Activated T-helper 17 cell treated with anti-CD3 and anti-CD28 coated beads, Interleukin-2, amount 50 U/mL, for 72 hours (primary cell): ENCODE results near the gene PIK3R2. TPM values are rescaled to one million over a fixed set of nuclear protein-coding genes. Genes with fewer than 3 reads are reported as not detected.
A peak's percentile ranks its signal among the peaks of the same experiment; 100 is the strongest.
"Not testable (repeated sequence)": the region's sequence is repeated elsewhere in the genome, so short reads cannot be mapped to it uniquely, and the experiment has no call there.

Experiments
- ATAC-seq: fragments of 150-1000 bp; cut with Tn5 transposase; replicated peaks from 2 replicates; pipeline ENCODE4 v1.10.0; 2021; ENCODE audit warnings: mild to moderate bottlenecking, moderate library complexity
- H3K27ac Mint-ChIP-seq: one replicate; pipeline ENCODE4 v1.8.0; 2022; ENCODE audit warnings: mixed read lengths
- H3K27me3 Mint-ChIP-seq: one replicate; pipeline ENCODE4 v1.8.0; 2022; ENCODE audit warnings: mixed read lengths
- H3K36me3 Mint-ChIP-seq: one replicate; pipeline ENCODE4 v1.8.0; 2022; ENCODE audit warnings: low read depth, mild to moderate bottlenecking, mixed read lengths
- H3K4me1 Mint-ChIP-seq: one replicate; pipeline ENCODE4 v1.8.0; 2022; ENCODE audit warnings: mixed read lengths
- H3K4me3 Mint-ChIP-seq: one replicate; pipeline ENCODE4 v1.8.0; 2022; ENCODE audit warnings: mild to moderate bottlenecking, mixed read lengths
- H3K9me3 Mint-ChIP-seq: one replicate; pipeline ENCODE4 v1.8.0; 2022; ENCODE audit warnings: mixed read lengths
- total RNA-seq, 2 donors: library from RNA; stranded (reverse); gene quantifications; one replicate each; pipeline ENCODE4 v1.2.3, GENCODE V29; 2022

PIK3R2 gene
- total RNA-seq, result 10 to 100 TPM; 13.0 to 21.8 TPM

DNA sequence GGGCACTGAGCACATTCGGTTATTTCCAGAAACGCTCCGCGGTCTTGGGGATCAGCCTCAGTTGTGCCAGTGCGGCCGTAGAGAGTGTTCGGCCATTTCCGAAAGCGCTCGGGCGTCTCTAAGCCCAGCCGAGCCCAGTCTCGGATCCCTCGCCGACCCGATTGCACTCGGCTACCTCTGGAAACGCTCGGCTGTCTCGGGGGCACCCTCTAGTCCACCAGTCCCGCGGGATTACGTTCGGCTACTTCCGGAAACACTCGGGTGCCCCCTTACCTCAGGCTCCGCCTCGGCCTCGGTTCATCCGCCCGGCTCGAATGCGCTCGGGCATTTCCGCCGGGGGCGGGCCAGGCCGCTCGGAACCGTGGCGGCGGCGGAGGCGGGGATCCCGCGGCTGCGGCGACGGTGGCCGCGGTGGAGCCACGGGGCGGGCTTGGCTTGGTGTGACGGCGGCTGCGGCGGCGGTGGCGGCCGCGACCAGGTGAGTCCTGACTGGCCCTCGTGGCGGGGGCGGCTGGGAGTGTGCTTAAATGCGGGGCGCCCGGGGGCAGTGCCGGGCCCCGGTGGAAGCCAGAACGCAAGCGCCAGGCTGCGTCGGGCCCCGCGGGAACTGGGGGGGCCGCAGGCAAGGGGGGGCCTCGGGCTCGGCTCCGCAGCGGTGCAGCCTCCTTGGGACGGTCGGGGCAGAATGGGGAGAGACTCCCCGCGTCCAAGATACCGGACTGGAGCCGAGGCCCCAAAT, at the start of gene PIK3R2:
Gene PIK3R2 (plus strand): TSS at position 347 of the 739 bp plus-strand sequence. CDS start 2,717 bp downstream, outside the sequence.
- peak; percentile 90 for ATAC-seq
- Mint-ChIP-seq H3K27me3 (no peaks in the 10 kb centered on the region), H3K4me3 (peak within 1 kb of the TSS; percentile 93), H3K4me1 (peaks cover 16% of the 10 kb centered on the region), H3K27ac (peak within 1 kb of the TSS; percentile 98), H3K36me3 (peaks cover 24% of the 10 kb centered on the region), H3K9me3 (no peaks in the 10 kb centered on the region)

GRCh38 chr19:18104793-18105131, 48.2 kb upstream of the PIK3R2 start:
- no peaks in the 10 kb centered on the region for H3K27me3 Mint-ChIP-seq
- H3K36me3 Mint-ChIP-seq, result peaks cover 59% of the 10 kb centered on the region
- no peak for ATAC-seq
- H3K4me1 Mint-ChIP-seq, result peaks cover 14% of the 10 kb centered on the region
- H3K9me3 Mint-ChIP-seq, result no peaks in the 10 kb centered on the region
- H3K27ac Mint-ChIP-seq, result peak overlapping the region; percentile 48
- peak overlapping the region; percentile 70 for H3K4me3 Mint-ChIP-seq

DNA sequence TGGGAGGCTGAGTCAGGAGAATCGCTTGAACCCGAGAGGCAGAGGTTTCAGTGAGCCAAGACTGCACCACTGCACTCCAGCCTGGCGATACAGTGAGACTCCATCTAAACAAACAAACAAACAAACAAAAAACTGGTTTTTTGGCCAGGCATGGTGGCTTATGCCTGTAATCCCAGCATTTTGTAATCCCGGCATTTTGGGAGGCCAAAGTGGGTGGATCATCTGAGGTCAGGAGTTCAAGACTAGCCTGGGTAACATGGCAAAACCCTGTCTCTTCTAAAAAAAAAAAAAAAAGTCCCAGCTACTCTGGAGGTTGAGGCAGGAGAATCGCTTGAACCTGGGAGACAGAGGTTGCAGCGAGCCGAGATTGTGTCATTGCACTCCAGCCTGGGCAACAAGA, 47.7 kb upstream of the PIK3R2 start:
- not testable (repeated sequence) for H3K4me3 Mint-ChIP-seq, H3K27me3 Mint-ChIP-seq, ATAC-seq, H3K27ac Mint-ChIP-seq, H3K9me3 Mint-ChIP-seq
- Mint-ChIP-seq H3K36me3 (peaks cover 54% of the 10 kb centered on the region), H3K4me1 (peaks cover 12% of the 10 kb centered on the region)

- Mint-ChIP-seq H3K4me3 (no peak overlapping the region), H3K27me3 (no peaks in the 10 kb centered on the region), H3K4me1 (peaks cover 12% of the 10 kb centered on the region), H3K27ac (no peak overlapping the region), H3K9me3 (no peaks in the 10 kb centered on the region), H3K36me3 (peaks cover 52% of the 10 kb centered on the region)
- ATAC-seq, result no peak
Observed at GRCh38 chr19:18107235-18107634, 45.7 kb upstream of the PIK3R2 start.

DNA sequence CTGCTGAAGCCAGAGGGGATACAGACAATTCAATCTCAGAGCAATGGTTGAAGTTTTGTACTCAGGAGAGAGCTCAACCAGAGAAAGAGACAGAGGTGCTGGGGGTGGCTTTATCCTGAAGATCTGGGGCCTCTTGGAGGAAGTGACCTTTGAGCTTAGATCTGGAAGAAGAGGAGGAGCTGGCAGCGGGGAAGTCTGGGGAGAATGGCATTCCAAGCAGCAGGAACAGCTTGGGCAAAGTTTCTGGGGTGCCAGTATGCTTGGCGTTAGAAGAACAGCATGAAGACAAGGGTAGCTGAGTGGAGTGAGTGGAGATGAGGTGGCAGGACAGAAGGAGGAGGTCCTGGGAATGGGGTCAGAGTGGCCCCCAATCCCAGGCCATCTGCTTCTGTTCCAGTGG, 44.1 kb upstream of the PIK3R2 start:
- H3K9me3 Mint-ChIP-seq, result no peaks in the 10 kb centered on the region
- peak overlapping the region; percentile 67 for H3K4me3 Mint-ChIP-seq
- peaks cover 61% of the 10 kb centered on the region for H3K36me3 Mint-ChIP-seq
- H3K4me1 Mint-ChIP-seq, result peaks cover 12% of the 10 kb centered on the region
- no peak for ATAC-seq
- peak overlapping the region; percentile 72 for H3K27ac Mint-ChIP-seq
- no peaks in the 10 kb centered on the region for H3K27me3 Mint-ChIP-seq

DNA sequence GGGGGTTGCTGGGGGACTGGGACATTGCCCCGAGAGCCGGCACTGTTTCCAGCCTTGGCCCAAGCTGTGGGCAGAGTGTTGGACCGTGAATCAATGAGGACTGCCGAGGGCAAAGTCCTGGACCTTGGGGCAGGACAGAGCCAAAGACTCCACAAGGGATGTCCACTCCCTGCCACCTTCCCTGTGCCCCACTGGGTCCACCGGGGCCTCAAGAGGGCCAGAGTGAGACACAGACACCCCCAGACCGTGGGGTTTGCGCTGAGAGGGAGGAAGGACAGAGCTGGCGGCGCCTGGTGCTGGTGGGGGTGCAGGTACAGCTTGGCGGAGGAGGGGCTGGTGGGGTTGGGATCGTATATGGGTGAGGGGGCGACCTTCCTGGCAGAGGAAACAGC, 43.6 kb upstream of the PIK3R2 start:
- no peak for ATAC-seq
- Mint-ChIP-seq H3K27me3 (no peaks in the 10 kb centered on the region), H3K36me3 (peaks cover 66% of the 10 kb centered on the region), H3K4me1 (peaks cover 12% of the 10 kb centered on the region), H3K9me3 (no peaks in the 10 kb centered on the region), H3K4me3 (peak overlapping the region; percentile 67), H3K27ac (peak overlapping the region; percentile 72)

- peak; percentile 80 for ATAC-seq
- H3K27ac Mint-ChIP-seq, result peak overlapping the region; percentile 72
Observed at GRCh38 chr19:18109733-18110608, 43.0 kb upstream of the PIK3R2 start.

DNA sequence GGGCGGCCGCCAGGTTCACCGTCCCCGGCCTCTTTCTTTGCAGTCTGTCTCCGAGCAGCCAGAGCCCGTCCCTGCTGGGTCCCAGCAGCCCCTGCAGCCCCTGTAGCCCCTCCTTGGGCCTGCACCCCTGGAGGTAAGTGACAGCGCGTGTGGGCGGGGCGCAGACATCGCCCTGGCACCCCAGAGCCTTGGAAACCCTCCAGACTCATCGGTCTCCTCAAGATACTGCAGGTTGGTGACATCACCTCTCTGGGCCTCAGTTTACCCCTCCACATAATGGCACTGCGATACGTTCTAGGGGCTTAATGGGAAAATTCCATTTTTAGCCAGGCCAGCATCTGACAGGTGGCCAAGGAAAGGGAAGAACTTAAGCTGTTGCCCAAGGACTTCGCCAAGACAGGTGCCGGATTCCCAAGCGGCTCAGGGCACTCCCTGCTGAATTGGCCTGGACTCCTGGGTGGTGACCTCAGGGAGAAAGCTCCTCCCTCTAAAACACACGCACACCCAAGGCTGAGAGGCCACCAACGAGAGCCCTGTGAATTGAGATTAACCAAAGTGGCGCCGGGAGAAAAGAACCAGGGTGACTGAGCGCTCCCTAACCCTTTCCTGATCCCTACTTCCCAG, 42.2 kb upstream of the PIK3R2 start:
- ATAC-seq, result no peak
- H3K4me3 Mint-ChIP-seq, result peak overlapping the region; percentile 67
- peaks cover 7% of the 10 kb centered on the region for H3K4me1 Mint-ChIP-seq
- no peaks in the 10 kb centered on the region for H3K9me3 Mint-ChIP-seq
- H3K27ac Mint-ChIP-seq, result no peak overlapping the region
- H3K36me3 Mint-ChIP-seq, result peaks cover 79% of the 10 kb centered on the region
- no peaks in the 10 kb centered on the region for H3K27me3 Mint-ChIP-seq

More at GRCh38 chr19:18109733-18110608, 43.0 kb upstream of the PIK3R2 start:
- Mint-ChIP-seq H3K36me3 (peaks cover 72% of the 10 kb centered on the region), H3K27me3 (no peaks in the 10 kb centered on the region), H3K4me1 (peaks cover 7% of the 10 kb centered on the region), H3K9me3 (no peaks in the 10 kb centered on the region), H3K4me3 (peak overlapping the region; percentile 67)

DNA sequence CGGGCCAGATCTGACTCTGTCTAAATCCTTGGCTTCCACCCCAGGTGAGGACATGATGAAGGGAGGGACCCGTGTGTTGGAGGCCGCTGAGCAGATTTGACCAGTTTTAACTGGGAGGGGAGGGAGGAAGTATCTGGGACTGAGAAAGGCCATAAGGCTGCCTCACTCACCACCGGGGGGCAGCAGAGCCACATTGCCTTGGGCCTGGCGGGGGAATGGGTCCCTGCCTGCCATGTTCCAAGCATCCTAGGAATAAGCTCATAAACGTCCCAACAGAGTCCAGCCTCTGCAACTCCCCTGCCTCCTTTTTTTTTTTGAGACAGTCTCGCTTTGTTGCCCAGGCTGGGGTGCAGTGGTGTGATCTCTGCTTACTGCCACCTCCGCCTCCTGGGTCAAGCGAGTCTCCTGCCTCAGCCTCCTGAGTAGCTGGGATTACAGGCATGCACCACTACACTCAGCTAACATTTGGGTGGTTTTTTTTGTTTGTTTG, 39.9 kb upstream of the PIK3R2 start:
- Mint-ChIP-seq H3K27me3 (no peaks in the 10 kb centered on the region), H3K4me3 (no peak overlapping the region), H3K27ac (peak overlapping the region; percentile 52), H3K4me1 (peaks cover 13% of the 10 kb centered on the region), H3K9me3 (no peaks in the 10 kb centered on the region), H3K36me3 (peaks cover 70% of the 10 kb centered on the region)
- peak; percentile 49 for ATAC-seq

DNA sequence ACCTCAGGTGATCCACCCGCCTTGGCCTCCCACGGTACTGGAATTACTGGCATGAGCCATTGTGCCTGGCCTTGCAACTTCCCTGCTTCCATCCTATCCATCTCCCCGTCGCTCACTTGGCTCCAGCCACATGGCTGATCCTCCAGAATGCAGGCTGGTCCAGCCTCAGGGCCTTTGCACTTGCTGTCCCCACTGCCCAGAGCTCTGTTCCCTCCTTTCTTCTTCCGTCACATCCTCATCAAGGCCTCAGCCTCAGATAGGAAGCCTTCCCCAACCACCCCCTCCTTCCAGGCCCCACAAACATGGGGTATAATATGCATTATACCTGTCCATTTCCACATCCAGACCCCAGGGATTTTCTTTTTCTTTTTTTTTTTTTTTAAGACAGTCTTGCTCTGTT, 39.1 kb upstream of the PIK3R2 start:
- H3K9me3 Mint-ChIP-seq, result no peaks in the 10 kb centered on the region
- peaks cover 13% of the 10 kb centered on the region for H3K4me1 Mint-ChIP-seq
- no peak overlapping the region for H3K27ac Mint-ChIP-seq
- no peaks in the 10 kb centered on the region for H3K27me3 Mint-ChIP-seq
- H3K36me3 Mint-ChIP-seq, result peaks cover 65% of the 10 kb centered on the region
- H3K4me3 Mint-ChIP-seq, result no peak overlapping the region
- ATAC-seq, result no peak

DNA sequence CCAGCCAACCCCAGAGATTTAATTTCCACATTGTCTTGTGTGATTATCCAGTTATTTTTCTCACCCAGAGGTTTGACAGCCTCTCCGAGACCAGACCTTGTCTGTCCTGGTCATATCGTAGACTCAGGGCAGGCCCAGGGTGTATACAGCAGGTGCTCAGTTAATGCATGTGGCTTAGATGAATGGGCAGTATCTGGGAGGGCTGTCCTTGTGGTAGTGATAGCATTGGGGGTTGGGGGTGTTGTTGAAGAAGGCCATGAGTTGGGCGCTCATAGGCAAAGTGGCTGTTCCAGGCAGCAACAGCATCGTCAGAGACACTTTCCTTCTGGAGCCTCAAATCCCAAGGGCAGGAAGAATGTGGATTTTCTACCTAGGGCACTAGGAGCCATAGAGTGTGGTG, 38.5 kb upstream of the PIK3R2 start:
- H3K27ac Mint-ChIP-seq, result no peak overlapping the region
- no peak for ATAC-seq
- H3K4me1 Mint-ChIP-seq, result peaks cover 14% of the 10 kb centered on the region
- no peaks in the 10 kb centered on the region for H3K9me3 Mint-ChIP-seq
- H3K27me3 Mint-ChIP-seq, result no peaks in the 10 kb centered on the region
- no peak overlapping the region for H3K4me3 Mint-ChIP-seq
- H3K36me3 Mint-ChIP-seq, result peaks cover 65% of the 10 kb centered on the region

DNA sequence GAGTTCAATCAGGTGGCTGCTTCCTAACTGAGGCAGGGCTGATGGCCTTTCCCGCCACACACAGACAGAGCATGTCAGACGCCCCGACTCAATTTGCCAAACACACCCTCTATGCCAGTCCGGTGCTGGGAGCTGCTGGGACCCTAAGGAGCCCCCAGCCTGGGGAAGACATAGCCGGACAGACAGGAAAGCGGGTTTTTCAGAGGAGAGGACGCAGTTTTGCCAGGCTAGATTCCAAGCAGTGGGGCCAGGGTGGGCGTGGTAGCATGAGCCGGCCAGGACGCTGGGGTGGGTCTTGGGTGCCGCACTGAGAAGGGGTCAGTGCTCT, 35.6 kb upstream of the PIK3R2 start:
- Mint-ChIP-seq H3K9me3 (no peaks in the 10 kb centered on the region), H3K27ac (peak overlapping the region; percentile 83), H3K36me3 (peaks cover 72% of the 10 kb centered on the region), H3K27me3 (no peaks in the 10 kb centered on the region), H3K4me1 (peaks cover 22% of the 10 kb centered on the region), H3K4me3 (peak overlapping the region; percentile 90)
- ATAC-seq, result no peak

DNA sequence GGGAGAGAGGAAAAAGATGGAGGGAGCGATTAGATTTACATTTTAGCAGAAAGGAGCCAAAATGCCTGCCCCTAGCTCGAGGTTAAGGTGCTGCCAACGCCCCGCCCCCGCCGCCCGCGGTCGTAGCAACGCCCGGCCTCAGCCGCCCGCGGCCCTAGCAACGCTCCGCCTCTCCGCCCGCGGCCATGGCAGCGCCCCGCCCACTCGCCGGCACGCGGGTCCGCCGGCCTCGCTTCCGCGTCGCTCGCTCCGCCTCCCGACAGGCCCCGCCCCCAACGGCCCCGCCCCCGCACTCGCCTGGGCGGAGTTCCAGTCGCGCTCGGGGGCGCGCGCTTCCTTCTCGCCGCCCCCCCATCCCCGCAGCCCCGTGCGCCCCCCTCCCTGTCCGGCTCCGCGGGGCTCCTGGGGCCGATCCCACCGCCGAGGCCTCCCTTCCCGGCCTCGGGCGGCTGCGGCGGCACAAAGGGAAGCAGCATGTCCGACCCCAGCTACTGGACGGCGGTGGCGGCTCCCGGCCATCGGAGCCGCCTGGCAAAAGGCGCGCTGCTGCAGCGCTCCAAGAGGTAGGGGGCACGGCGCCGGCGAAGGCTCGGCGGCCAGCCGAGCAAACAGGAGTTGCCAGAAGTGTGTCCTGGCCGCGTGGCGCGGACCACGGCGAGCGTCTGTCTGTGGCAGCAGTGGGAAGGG, 35.1 kb upstream of the PIK3R2 start:
- Mint-ChIP-seq H3K36me3 (peaks cover 72% of the 10 kb centered on the region), H3K9me3 (no peaks in the 10 kb centered on the region), H3K4me1 (peaks cover 22% of the 10 kb centered on the region), H3K27me3 (no peaks in the 10 kb centered on the region), H3K27ac (peak overlapping the region; percentile 94), H3K4me3 (peak overlapping the region; percentile 90)
- ATAC-seq, result peak; percentile 87

- H3K4me1 Mint-ChIP-seq, result peaks cover 22% of the 10 kb centered on the region
- ATAC-seq, result no peak
- no peaks in the 10 kb centered on the region for H3K9me3 Mint-ChIP-seq
- peak overlapping the region; percentile 94 for H3K27ac Mint-ChIP-seq
- peak overlapping the region; percentile 90 for H3K4me3 Mint-ChIP-seq
- peaks cover 72% of the 10 kb centered on the region for H3K36me3 Mint-ChIP-seq
- no peaks in the 10 kb centered on the region for H3K27me3 Mint-ChIP-seq
Observed at GRCh38 chr19:18118420-18119012, 34.4 kb upstream of the PIK3R2 start.
